Sigmoid colon (tissue), 7 donors: ENCODE data around the gene NDUFA8. TPM values are rescaled to one million over a fixed set of nuclear protein-coding genes. Genes with fewer than 3 reads are reported as not detected.

ENCODE experiments used
- DNase-seq: peaks from one replicate; pipeline ENCODE4 v3.0.0-alpha.2; 2019
- H3K27ac ChIP-seq, 4 donors: fragments of 200-600 bp; sonication (generic); one replicate each; pipeline ENCODE4 v1.5.1; 2016 to 2019; ENCODE audit warnings: mild to moderate bottlenecking in 1 of 4
- H3K27me3 ChIP-seq, 3 donors: fragments of 200-600 bp; sonication (generic); one replicate each; pipeline ENCODE4 v1.5.1; 2019; ENCODE audit warnings: mild to moderate bottlenecking in 1 of 3
- H3K36me3 ChIP-seq, 4 donors: fragments of 200-600 bp; sonication (generic); one replicate each; pipeline ENCODE4 v1.5.1; 2016 to 2019
- H3K4me1 ChIP-seq, 4 donors: fragments of 200-600 bp; sonication (generic); one replicate each; pipeline ENCODE4 v1.5.1; 2017 to 2019
- H3K4me3 ChIP-seq, 4 donors: fragments of 200-600 bp; sonication (generic); one replicate each; pipeline ENCODE4 v1.5.1; 2017 to 2019; ENCODE audit warnings: mild to moderate bottlenecking in 2 of 4, moderate library complexity in 1 of 4
- H3K9me3 ChIP-seq, 4 donors: fragments of 200-600 bp in 3 of 4; sonication (generic) in 3 of 4; one replicate each; pipeline versions ENCODE4 v1.5.1 to v1.6.1; 2013 to 2019
- EP300 ChIP-seq, 4 donors: sonication (generic); formaldehyde crosslinking; IDR thresholded peaks; one replicate each; pipeline ENCODE4 v1.6.1; 2017; ENCODE audit warnings: antibody characterized with exemption in 4 of 4
- POLR2A ChIP-seq, 2 donors: fragments of 450-650 bp; IDR thresholded peaks; one replicate each; pipeline ENCODE4 v1.6.1; 2016; ENCODE audit warnings: antibody characterized with exemption in 2 of 2, mild to moderate bottlenecking in 2 of 2, moderate library complexity in 2 of 2
- POLR2AphosphoS5 ChIP-seq, 4 donors: sonication (generic); formaldehyde crosslinking; IDR thresholded peaks; one replicate each; pipeline ENCODE4 v1.6.1; 2017; ENCODE audit warnings: antibody characterized with exemption in 4 of 4
- WGBS, 2 donors: extraction: QIAGEN DNeasy Blood & Tissue Kit; methylation state at CpG; one replicate each; pipeline ENCODE4 v1.1.7; 2013; 5-methylcytosine and 5-hydroxymethylcytosine counted together
- intact Hi-C: fragments of 100-400 bp; cut with DNase I; formaldehyde crosslinking; loops from one replicate; pipeline ENCODE4 v1.15.1; 2023
- polyA plus RNA-seq, 3 donors: library from polyadenylated mRNA; stranded (reverse); fragments of 200-250 nt; gene quantifications; one replicate each; pipeline ENCODE4 v1.2.3, GENCODE V29; 2013
- total RNA-seq, 4 donors: library from RNA; depleted of rRNA; stranded (reverse); fragments of >200 nt; gene quantifications; one replicate each; pipeline ENCODE4 v1.1.0, GENCODE V29; 2016
- TF ChIP-seq, protein P1 (sequence below), 4 experiments: fragments of 450-650 bp in 3 of 4; fragments of 200-600 bp in 1 of 4; IDR thresholded peaks; one replicate each; pipeline ENCODE4 v1.5.1; 2016 to 2019; ENCODE audit warnings: antibody characterized with exemption in 4 of 4, mild to moderate bottlenecking in 3 of 4, moderate library complexity in 2 of 4
- donor health status: healthy with polysubstance abuse.
- donor health status: Bipolar disorder and iron deficiency.
- donor health status: healthy.

NDUFA8 gene
- total and polyA plus RNA-seq, 7 donors = 63.9 to 194 (median 92.7) TPM

DNA sequence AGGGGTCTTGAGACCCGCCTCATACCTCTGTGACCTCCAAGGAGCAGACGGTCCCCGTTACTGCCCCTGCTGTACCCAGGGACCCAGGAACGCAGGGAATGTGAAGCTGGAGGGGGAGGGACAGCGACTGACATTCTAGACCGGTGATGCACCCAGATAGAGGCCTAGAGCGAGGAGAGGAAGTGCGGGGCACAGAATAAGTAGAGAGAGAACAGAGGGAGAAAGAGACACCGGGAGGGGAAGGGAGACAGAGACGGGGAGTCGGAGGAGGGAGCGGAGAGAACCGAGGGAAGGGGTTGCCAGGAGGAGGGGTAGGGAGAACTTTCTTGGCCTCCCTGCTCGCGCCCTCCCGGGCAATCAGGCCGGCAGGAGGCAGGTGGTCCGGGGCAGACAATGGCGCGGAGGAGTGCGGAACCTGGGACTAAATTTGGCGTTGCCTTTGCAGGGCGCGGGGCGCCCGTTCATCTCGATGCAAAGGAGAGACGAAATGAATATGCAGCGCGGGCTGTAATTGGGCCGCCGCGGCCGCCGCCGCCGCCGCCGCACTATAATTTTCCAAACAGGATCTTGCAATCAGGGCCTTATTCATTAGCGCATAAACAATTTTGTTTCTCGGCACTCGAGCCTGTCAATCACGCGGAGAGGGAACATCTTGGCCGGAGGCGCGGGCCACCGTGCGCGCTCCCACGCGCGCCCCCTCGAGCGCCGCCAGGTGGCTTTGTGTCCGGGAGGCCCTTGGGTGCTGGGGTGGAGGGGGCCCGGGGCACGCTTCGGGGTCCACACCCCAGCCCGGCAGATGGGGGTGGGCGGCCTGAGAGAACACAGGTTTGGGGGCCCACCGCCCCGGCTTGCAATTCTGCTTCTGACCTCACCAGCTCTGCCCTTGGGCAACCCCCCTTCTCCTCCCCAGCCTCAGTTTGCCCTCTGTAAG lies 33.0 kb downstream of the NDUFA8 start:
- Histone ChIP-seq H3K36me3 (no peaks in the 10 kb centered on the region), H3K27me3 (peaks cover 0 to 10% (median 0%) of the 10 kb centered on the region in 3 donors), H3K27ac (peak overlapping the region in 3 of 4 donors; percentile 13 to 60 (median 36)), H3K9me3 (no peaks in the 10 kb centered on the region), H3K4me3 (peak overlapping the region; percentile 6 to 45 (median 38)), H3K4me1 (peaks cover 0 to 33% (median 31%) of the 10 kb centered on the region in 4 donors)
- peak; percentile 62 for DNase-seq
- TF ChIP-seq, protein P1, sequence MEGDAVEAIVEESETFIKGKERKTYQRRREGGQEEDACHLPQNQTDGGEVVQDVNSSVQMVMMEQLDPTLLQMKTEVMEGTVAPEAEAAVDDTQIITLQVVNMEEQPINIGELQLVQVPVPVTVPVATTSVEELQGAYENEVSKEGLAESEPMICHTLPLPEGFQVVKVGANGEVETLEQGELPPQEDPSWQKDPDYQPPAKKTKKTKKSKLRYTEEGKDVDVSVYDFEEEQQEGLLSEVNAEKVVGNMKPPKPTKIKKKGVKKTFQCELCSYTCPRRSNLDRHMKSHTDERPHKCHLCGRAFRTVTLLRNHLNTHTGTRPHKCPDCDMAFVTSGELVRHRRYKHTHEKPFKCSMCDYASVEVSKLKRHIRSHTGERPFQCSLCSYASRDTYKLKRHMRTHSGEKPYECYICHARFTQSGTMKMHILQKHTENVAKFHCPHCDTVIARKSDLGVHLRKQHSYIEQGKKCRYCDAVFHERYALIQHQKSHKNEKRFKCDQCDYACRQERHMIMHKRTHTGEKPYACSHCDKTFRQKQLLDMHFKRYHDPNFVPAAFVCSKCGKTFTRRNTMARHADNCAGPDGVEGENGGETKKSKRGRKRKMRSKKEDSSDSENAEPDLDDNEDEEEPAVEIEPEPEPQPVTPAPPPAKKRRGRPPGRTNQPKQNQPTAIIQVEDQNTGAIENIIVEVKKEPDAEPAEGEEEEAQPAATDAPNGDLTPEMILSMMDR (IDR thresholded peaks at IDR 0.05) = peak in 1 of 4 experiments; percentile 12
- no peak for TF ChIP-seq POLR2A (IDR thresholded peaks at IDR 0.05)
- WGBS, 2 donors = 5 to 8% methylated on average over 64 of the region's 64 CpGs
- intact Hi-C loops = loop anchor here (5.0 kb wide), 3 partner anchors 136 to 686 kb away; partner anchors contain the start of genes MRRF and RBM18

DNA sequence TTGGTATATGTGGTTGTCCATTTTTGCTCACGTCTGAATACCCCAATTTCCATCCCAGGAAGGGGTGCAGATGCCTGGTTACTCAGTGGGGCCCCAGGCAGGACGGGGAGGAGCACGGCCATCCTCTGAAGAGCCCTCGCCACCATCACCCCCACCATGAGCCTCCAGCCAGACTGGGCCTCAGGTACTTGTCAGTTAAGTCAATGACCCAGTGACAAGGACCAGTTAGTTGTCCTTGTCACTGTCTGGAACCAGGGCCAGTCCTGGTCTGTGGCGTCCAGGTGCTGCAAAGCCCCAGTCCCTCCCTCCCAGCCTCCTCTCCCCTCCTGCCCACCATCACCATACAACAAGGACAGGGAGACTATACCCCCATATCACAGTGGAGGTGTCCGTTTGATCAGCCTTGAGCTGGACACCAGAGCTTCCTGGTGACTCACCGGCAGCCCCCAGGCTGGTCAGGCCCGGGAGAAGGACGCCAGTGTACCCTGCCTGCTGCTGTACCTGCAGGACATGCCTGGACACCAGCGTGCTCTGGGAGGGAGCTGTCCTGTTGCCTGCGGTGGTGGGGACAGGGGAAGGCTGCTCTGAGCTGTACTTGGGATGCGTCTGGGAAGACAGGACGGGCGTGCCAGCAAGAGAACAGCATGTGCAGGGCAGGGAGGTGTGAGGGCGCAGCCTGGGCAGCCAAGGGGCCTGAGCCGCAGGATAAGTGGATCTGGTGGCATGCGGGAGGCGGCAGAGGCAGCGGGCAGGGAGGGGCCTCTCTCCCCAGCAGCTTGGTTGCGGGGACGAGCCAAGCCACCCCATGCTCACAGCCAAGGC lies 33.9 kb downstream of the NDUFA8 start:
- Histone ChIP-seq H3K9me3 (no peaks in the 10 kb centered on the region), H3K4me3 (peak overlapping the region in 3 of 4 donors; percentile 32 to 45 (median 45)), H3K27me3 (peaks cover 0 to 10% (median 0%) of the 10 kb centered on the region in 3 donors), H3K36me3 (no peaks in the 10 kb centered on the region), H3K4me1 (peaks cover 0 to 27% (median 22%) of the 10 kb centered on the region in 4 donors), H3K27ac (peak overlapping the region in 3 of 4 donors; percentile 13 to 60 (median 36))
- DNase-seq = peak; percentile 65
- intact Hi-C loops = loop anchor here (1.0 to 5.0 kb wide), 4 partner anchors 137 to 687 kb away; partner anchors contain the start of genes MRRF and RBM18
- TF ChIP-seq, protein P1 (IDR thresholded peaks at IDR 0.05) = no peak
- TF ChIP-seq EP300 (IDR thresholded peaks at IDR 0.05) (no peak), POLR2A (IDR thresholded peaks at IDR 0.05) (no peak), POLR2AphosphoS5 (IDR thresholded peaks at IDR 0.05) (no peak)
- WGBS, 2 donors = 22 to 52% methylated on average over 21 of the region's 21 CpGs

DNA sequence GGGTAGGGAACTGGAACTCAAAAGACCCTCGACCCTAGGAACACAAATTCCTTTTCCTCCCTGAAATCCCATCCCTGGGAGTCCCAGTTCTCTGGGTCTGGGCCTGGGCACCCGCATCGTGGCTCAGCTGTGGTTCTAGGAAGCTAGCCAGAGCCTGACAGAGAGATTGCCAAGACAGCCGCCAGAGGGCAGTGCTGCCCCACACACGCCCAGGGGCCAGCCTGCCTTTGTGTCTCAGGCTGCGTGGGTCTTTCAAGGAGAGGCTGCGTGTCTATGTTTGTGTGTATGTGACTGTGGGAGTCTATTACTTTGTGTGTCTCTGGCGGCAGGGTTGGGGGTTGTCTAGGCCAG lies 34.4 kb downstream of the NDUFA8 start:
- DNase-seq = peak; percentile 87
- intact Hi-C loops = loop anchor here (1.0 to 5.0 kb wide), 4 partner anchors 137 to 687 kb away; partner anchors contain the start of genes MRRF and RBM18

DNA sequence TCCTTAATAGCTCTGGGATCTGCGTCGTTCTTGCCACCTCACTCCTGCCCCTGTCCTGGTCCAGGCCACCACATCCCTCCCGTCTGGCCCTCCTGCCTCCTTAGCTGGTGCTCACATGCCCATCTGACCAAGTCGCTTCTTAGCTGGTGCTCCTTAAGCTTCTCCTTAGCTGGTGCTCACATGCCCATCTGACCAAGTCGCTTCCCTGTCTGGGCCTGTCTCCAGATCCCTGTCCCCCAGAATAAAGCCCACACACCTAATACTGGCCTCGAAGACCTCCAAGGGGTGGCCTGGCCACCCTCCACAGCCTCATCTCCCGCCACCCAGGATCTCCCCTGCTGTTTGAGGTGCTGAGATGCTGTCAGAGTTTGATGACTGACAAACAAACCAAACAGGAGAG lies 35.1 kb downstream of the NDUFA8 start:
- peaks cover 0 to 10% (median 0%) of the 10 kb centered on the region in 3 donors for H3K27me3 ChIP-seq
- intact Hi-C loops = no loop called here
- DNase-seq = peak; percentile 60
- H3K27ac ChIP-seq = no peak overlapping the region
- H3K9me3 ChIP-seq = no peaks in the 10 kb centered on the region
- no peak overlapping the region for H3K4me3 ChIP-seq
- TF ChIP-seq, protein P1 (IDR thresholded peaks at IDR 0.05) = no peak
- TF ChIP-seq POLR2AphosphoS5 (IDR thresholded peaks at IDR 0.05) = no peak
- 62 to 75% methylated on average over 7 of the region's 7 CpGs for WGBS, 2 donors
- H3K4me1 ChIP-seq = peaks cover 0 to 27% (median 21%) of the 10 kb centered on the region in 4 donors
- H3K36me3 ChIP-seq = no peaks in the 10 kb centered on the region

More for the DNA sequence above, 34.4 kb downstream of the NDUFA8 start:
- peaks cover 0 to 10% (median 0%) of the 10 kb centered on the region in 3 donors for H3K27me3 ChIP-seq
- peak overlapping the region in 1 of 4 donors; percentile 60 for H3K27ac ChIP-seq
- 0 to 3% methylated on average over 8 of the region's 8 CpGs for WGBS, 2 donors
- H3K36me3 ChIP-seq = no peaks in the 10 kb centered on the region
- peaks cover 0 to 27% (median 21%) of the 10 kb centered on the region in 4 donors for H3K4me1 ChIP-seq
- TF ChIP-seq, protein P1 (IDR thresholded peaks at IDR 0.05) = peak; percentile 88 to 96 (median 94)
- TF ChIP-seq EP300 (IDR thresholded peaks at IDR 0.05) = no peak
- TF ChIP-seq POLR2AphosphoS5 (IDR thresholded peaks at IDR 0.05) = peak in 1 of 4 donors; percentile 8
- TF ChIP-seq POLR2A (IDR thresholded peaks at IDR 0.05) = no peak
- no peaks in the 10 kb centered on the region for H3K9me3 ChIP-seq
- H3K4me3 ChIP-seq = no peak overlapping the region
